ENCODE measurements around the gene PCDH12.
A peak's percentile ranks its signal among the peaks of the same experiment; 100 is the strongest.

The PCDH12 gene

DNA sequence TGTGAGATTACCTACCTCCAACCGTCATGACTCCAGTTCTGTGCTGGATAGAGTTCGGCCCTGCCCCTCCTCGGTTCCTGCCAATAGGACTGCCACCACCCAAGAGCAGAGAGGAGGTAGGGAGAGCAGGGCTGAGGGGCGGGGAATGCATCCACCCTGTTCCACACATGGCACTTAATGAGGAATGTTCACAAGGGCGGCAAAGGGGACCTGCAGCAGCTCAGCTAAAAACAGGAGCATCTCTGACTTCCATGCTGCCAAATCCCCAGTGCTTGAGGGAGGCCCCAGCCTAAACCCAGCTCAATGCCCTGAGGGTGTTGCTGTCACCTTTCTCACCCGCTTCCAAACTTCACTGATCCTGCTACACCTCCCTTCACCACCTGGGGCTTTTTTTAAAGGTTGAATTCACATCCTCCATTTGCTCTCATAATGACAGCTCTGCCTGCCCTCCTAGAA lies 42.1 kb downstream of the PCDH12 start:
- TF ChIP-seq GATA3 (IDR thresholded peaks at IDR 0.05; ENCODE audit: low read depth, low read length) (no peak), GATA2 (IDR thresholded peaks at IDR 0.05; ENCODE audit: low read depth, low read length) (no peak)

DNA sequence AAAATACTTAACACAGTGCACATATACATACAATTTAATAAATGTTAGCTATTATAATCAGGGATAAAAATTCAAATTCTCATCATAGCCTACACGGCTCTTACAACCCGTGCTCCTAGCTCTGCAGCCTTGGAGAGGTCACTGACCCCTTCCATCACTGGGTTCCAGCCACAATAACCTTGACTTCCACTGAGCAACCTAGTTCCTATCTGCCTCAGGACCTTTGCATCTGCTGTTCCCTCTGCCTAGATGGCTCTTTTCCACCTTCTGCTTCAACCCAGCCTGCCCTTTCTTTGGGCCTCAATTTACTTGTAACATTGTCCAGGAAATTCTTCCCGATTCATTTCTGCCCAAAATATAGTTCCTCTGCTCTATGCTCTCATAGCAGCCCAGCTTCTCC lies 43.2 kb downstream of the PCDH12 start:
- TF ChIP-seq GATA3 (IDR thresholded peaks at IDR 0.05; ENCODE audit: low read depth, low read length) (no peak), GATA2 (IDR thresholded peaks at IDR 0.05; ENCODE audit: low read depth, low read length) (no peak)

DNA sequence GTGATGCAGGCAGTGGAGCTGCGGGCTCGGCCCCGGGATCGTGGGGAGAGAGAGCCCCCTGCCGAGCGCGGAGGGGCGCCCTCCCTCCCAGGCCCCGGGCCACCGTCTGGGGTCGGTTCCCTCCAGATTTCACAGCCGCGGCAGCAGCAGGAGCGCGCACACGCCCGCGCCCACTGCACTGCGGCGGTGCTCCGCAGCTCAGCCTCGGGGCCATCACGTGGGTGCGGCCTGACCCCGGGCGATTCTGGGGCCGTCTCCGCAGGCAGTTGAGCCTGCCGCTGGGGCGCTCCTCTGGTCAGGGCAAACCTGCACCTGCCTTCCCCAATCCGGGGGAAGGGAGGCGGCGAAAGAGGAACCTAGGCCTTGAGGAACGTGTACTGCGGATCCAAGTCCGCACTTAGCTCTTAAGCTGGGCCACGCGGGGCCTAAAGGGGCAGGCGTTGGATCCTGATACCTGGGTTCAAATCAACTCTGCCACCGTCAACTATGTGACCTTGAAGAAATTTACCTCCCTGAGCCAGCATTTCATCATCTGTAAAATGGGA lies 43.7 kb downstream of the PCDH12 start:
- TF ChIP-seq GATA2 (IDR thresholded peaks at IDR 0.05; ENCODE audit: low read depth, low read length) (no peak), GATA3 (IDR thresholded peaks at IDR 0.05; ENCODE audit: low read depth, low read length) (no peak)

DNA sequence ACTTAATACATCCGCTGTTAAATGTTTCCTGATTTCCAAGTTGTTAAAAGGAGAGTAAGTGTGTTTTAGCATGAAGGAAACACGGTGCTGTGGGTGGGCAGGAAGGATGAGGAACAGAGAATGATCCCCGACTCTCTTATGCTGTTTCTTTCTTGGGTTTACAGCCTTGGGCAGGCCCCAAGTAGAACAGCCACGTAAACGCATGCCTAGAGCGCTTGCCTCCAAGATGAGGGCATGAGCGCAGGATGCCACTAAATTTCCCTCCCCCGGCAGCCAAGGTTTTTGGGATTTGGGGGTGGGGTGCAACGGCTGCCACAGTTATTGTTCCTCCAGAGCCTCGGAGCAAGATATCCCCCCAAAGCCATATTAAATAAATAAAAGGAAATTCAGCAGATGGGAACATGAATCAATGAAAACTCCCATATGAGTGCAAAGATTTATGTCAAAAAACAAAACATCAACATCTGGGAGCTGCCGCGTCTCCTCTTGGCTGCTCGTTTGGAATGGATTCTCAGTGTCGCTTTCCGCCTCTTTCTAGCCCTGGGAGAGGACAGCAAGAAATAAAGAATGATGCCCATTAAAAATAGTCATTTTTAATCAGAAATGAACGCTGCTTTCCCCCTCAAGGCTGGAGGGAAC lies 44.3 kb downstream of the PCDH12 start:
- TF ChIP-seq GATA3 (IDR thresholded peaks at IDR 0.05; ENCODE audit: low read depth, low read length) = no peak
- TF ChIP-seq GATA2 (IDR thresholded peaks at IDR 0.05; ENCODE audit: low read depth, low read length) = no peak

DNA sequence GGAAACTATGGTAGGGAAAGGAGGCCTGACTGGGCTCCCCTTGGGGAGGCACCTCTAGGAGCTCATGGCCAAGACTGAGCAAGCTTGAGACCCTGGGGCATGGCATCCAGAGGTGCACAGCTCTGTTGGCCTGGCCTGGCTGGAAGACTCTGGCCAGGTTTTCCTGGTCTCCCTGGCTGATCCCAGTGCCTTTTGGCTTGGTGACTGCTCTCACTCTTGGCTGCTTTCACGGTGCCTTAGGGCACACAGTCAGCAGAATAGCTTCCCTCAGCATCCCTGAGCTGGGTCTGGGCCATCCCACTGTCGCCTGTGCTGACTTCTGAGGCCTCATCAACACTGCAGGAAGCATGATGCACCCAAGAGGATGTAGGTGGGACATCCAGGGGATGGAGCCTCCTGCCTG lies 47.7 kb downstream of the PCDH12 start:
- no peak for TF ChIP-seq GATA3 (IDR thresholded peaks at IDR 0.05; ENCODE audit: low read depth, low read length)
- no peak for TF ChIP-seq GATA2 (IDR thresholded peaks at IDR 0.05; ENCODE audit: low read depth, low read length)

DNA sequence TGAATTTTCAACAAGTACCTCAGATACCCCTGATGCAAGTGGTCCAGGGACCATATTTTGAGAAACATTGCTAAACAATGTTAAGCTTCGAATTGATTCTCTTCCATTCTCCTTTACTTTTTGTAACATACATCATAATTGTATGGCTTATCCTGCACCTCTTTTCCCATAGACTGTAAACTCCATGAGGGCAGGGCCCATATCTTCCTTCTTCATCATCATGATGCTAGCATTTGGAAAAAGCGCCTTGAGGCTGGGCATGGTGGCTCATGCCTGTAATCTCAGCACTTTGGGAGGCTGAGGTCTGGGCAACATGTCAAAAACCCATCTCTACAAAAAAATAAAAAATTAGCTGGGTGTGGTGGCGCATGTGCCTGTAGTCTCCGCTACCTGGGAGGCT lies 48.8 kb downstream of the PCDH12 start:
- TF ChIP-seq GATA3 (IDR thresholded peaks at IDR 0.05; ENCODE audit: low read depth, low read length) (no peak), GATA2 (IDR thresholded peaks at IDR 0.05; ENCODE audit: low read depth, low read length) (no peak)

DNA sequence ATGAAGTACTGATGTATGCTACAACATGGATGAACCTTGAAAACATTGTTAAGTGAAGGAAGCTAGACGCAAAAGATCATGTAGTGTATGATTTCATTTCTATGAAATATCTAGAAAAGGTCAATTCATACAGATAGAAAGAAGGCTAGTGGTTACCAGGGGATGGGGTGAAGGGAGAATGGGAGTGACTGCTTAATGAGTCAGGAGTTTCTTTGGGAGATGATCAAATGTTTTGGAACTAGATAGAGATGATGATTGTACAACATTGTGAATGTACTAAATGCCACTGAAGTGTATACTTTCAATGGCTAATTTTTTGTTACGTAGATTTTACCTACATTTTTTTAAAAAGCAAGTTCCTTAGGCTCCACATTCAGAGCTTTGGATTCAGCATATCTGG lies 49.2 kb downstream of the PCDH12 start:
- no peak for TF ChIP-seq GATA3 (IDR thresholded peaks at IDR 0.05; ENCODE audit: low read depth, low read length)
- TF ChIP-seq GATA2 (IDR thresholded peaks at IDR 0.05; ENCODE audit: low read depth, low read length) = no peak

DNA sequence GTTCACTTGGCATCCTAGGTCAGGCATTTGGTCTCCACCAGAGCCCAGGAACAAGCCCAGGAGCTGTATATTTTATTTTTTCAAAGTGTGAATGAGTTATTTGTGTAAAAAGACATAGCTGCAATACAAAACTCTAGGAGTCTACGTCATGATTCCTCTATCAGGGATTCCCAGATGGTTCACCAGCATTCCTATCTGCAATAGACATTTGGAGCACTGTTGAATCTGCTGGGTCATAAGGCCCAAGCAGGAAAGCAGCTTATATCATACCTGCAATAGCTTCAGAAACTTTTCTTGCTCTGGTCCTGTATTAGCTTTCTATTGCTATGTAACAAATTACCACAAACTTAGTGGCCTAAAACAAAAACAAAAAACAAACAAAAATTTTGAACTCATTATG lies 51.0 kb downstream of the PCDH12 start:
- no peak for TF ChIP-seq GATA2 (IDR thresholded peaks at IDR 0.05; ENCODE audit: low read depth, low read length)
- TF ChIP-seq GATA3 (IDR thresholded peaks at IDR 0.05; ENCODE audit: low read depth, low read length) = no peak

DNA sequence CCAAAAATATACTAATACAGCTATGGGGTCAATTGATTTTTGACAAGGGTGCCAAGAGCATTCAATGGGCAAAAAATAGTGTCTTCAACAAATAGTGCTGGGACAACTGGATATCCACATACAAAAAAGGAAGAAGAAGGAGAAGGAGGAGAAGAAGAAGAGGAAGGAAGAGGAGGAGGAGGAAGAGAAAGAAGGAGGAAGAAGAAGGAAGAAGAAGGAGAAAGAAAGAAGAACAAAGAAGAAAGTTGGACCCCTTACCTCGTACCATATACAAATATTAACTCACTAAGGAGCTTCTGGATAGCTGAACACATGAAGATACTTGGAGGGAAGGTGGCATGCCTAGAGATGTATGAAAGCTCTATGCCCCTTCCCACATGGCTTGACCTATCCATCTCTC lies 51.5 kb downstream of the PCDH12 start:
- TF ChIP-seq GATA3 (IDR thresholded peaks at IDR 0.05; ENCODE audit: low read depth, low read length) (no peak), GATA2 (IDR thresholded peaks at IDR 0.05; ENCODE audit: low read depth, low read length) (no peak)

DNA sequence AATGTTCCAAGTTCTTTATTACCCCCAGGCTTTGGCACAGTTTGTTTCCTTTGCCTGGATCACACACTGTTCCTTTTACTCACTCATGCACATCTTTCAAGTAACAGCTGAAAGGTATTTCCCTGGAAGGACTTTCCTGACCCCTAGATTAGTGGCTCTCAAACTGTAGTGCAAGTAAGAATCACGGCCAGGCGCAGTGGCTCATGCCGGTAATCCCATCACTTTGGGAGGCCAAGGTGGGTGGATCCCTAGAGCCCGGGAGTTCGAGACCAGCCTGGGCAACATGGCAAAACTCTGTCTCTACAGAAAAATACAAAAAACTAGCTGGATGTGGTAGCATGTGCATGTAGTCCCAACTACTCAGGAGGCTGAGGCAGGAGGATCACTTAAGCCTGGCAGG lies 53.5 kb downstream of the PCDH12 start:
- TF ChIP-seq GATA2 (IDR thresholded peaks at IDR 0.05; ENCODE audit: low read depth, low read length) (no peak), GATA3 (IDR thresholded peaks at IDR 0.05; ENCODE audit: low read depth, low read length) (no peak)

DNA sequence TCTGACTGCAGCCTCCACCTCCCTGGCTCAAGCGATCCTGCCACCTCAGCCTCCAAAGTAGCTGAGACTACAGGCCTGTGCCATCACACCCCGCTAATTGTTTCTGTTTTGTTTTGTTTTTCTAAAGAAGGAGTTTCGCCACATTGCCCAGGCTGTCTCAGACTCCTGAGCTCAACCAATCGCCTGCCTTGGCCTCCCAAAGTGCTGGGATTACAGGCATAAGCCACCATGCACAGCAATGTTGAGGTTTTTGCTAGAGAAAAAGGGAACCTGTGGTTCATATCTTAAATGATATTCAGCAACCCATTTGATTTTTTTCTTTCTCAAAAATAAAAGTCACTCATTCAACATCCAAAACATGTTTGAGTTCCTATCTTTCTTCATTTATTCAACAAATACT lies 54.7 kb downstream of the PCDH12 start:
- no peak for TF ChIP-seq GATA2 (IDR thresholded peaks at IDR 0.05; ENCODE audit: low read depth, low read length)
- no peak for TF ChIP-seq GATA3 (IDR thresholded peaks at IDR 0.05; ENCODE audit: low read depth, low read length)

DNA sequence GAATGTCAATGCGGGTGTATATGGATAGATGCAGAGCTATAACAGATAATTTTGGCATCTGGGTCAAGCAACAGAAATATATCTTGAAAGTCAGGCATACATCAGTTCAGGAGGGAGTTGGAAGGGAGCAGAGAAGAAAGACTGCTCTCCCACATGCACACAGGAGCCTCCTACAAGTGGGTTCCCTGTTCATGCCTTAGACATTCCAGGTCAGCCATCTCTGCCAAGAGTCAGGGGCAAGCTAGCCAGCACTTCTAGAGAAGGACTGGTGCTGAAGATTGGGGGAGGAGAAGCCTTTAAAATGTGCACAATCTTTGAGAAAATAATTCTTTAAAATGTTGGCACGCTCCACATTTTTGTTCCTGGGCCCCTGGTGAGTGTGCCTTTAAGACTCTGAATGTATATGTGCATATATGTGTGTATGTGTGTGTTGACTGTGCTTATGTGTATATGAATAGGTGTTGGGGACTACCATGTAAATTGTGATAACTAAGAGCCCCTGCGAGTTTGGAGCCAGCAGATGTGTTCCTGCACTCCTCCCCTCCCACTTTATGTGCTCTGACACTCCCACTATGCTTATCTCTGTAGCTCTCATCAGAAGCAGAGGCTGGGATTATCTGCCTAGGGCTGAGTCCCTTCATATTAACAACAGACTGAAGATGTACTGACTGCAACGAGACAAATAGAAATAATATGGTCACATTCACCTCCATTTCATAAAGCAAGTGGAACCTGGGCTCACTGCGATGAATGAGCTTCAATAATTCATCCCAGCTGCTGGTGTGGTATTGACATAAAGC lies 55.8 kb downstream of the PCDH12 start:
- TF ChIP-seq GATA2 (IDR thresholded peaks at IDR 0.05; ENCODE audit: low read depth, low read length) = peak; percentile 89
- TF ChIP-seq GATA3 (IDR thresholded peaks at IDR 0.05; ENCODE audit: low read depth, low read length) = peak; percentile 68; the same call in 1 of the 2 replicates

DNA sequence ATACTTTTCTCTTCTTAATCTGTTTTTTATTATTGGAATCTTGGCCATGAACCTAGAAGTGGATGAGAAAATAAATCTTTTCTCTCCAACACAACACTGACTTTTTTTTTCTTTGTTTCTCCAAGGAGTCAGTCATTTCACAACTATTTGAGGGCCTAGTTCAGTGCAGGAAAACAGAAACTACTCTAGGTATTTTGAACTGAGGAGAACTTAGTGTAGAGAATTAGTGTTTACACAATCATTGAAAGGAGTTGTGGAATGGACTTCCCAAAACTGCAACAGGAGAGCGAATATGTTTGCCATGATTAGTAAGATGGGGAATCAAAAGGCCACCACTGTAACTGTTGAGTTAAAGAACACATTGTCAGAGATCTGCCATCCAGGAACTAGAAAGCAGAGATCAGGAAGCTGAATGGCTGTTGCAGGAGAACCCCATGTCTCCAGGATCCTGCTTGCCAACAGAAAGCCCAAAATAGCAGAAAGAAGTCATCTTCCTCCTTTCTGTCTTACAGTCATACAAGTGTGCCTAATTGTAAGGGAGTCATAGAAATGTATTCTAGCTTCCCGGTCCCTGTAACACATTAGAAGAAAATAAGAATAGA lies 59.5 kb downstream of the PCDH12 start:
- TF ChIP-seq GATA3 (IDR thresholded peaks at IDR 0.05; ENCODE audit: low read depth, low read length) (no peak), GATA2 (IDR thresholded peaks at IDR 0.05; ENCODE audit: low read depth, low read length) (no peak)

DNA sequence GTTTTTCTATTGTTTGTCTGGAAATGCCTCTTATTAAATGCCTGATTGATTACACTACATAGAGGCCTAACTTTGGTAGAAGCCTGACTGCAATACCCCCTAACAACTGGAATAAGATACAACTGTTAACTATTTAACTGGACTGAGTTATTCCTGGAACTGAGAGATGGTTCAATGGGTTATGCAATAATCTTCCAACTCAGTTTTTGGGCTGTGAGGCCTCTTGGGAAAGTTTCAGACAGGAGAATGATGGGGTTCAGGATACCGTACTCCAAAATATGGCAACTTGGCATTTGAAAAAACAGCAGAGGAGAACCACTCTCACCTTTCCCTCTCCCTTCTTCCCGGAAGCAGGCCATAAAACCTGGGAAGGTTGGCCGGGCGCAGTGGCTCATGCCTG lies 60.6 kb downstream of the PCDH12 start:
- TF ChIP-seq GATA3 (IDR thresholded peaks at IDR 0.05; ENCODE audit: low read depth, low read length) (no peak), GATA2 (IDR thresholded peaks at IDR 0.05; ENCODE audit: low read depth, low read length) (no peak)

Measured in SH-SY5Y (cell line).